ENCODE data around the gene LIX1L. TPM values are rescaled to one million over a fixed set of nuclear protein-coding genes. Genes with fewer than 3 reads are reported as not detected.

Gene LIX1L
- total RNA-seq, 1 experiment from 2014 or later = 0.82 TPM

- ChIA-PET CTCF (interaction anchor here (0.8 to 2.4 kb wide), 6 partner anchors 11 to 120 kb away, joined by 3 to 18 read pairs (median 7); partner anchors contain the start of genes NUDT17 and RBM8A), POLR2A (interaction anchor here (0.6 to 1.9 kb wide), 10 partner anchors 14 to 107 kb away, joined by 3 to 25 read pairs (median 5); partner anchors contain the start of gene RBM8A)
- Histone ChIP-seq H3K36me3 (ENCODE audit: control insufficient read depth, insufficient read depth, low read length) (no peaks in the 10 kb centered on the region), H3K4me3 (ENCODE audit: low read depth, low read length) (peak overlapping the region; percentile 52), H3K4me1 (peaks cover 16% of the 10 kb centered on the region), H3K27me3 (replicated peaks; ENCODE audit: control insufficient read depth, insufficient read depth, low read length) (no peaks in the 10 kb centered on the region; the same call in 1 of the 2 replicates), H3K9me3 (no peaks in the 10 kb centered on the region; the same call in 1 of the 2 replicates)
- H3K27me3 Mint-ChIP-seq (ENCODE audit: insufficient read depth, unreplicated experiment) = peaks cover 3% of the 10 kb centered on the region
- H3K9me3 Mint-ChIP-seq (ENCODE audit: unreplicated experiment) = no peaks in the 10 kb centered on the region
- TF ChIP-seq CTCF (IDR thresholded peaks at IDR 0.05; ENCODE audit: insufficient read depth in 1 of 2, low read depth in 1 of 2, low read length in 1 of 2, severe bottlenecking in 1 of 2, unreplicated experiment in 1 of 2) = no peak
- BruUV-seq (replicated peaks) = no TSS peak
- peaks cover 14% of the 10 kb centered on the region for H3K4me1 Mint-ChIP-seq (ENCODE audit: low read depth, unreplicated experiment)
- DNase-seq = no peak
- intact Hi-C loops (cut with micrococcal nuclease; ENCODE audit: unreplicated experiment) = no loop called here
- no peaks in the 10 kb centered on the region for H3K36me3 Mint-ChIP-seq (ENCODE audit: insufficient read depth, unreplicated experiment)
- peak overlapping the region; percentile 87 for H3K4me3 Mint-ChIP-seq (ENCODE audit: unreplicated experiment)
- peak overlapping the region; percentile 59 for H3K27ac Mint-ChIP-seq (ENCODE audit: unreplicated experiment)
Observed at GRCh38 chr1:145965119-145965744, 7.4 kb upstream of the LIX1L start.

- H3K27me3 ChIP-seq (replicated peaks; ENCODE audit: control insufficient read depth, insufficient read depth, low read length) = no peaks in the 10 kb centered on the region; the same call in 1 of the 2 replicates
- POLR2A ChIA-PET = interaction anchor here (0.6 to 1.9 kb wide), 10 partner anchors 13 to 106 kb away, joined by 3 to 25 read pairs (median 4); partner anchors contain the start of gene RBM8A
- Mint-ChIP-seq H3K27ac (ENCODE audit: unreplicated experiment) (peak within 1 kb of the TSS; percentile 59), H3K4me1 (ENCODE audit: low read depth, unreplicated experiment) (peaks cover 17% of the 10 kb centered on the region), H3K9me3 (ENCODE audit: unreplicated experiment) (no peaks in the 10 kb centered on the region), H3K27me3 (ENCODE audit: insufficient read depth, unreplicated experiment) (peaks cover 5% of the 10 kb centered on the region), H3K4me3 (ENCODE audit: unreplicated experiment) (peak within 1 kb of the TSS; percentile 87), H3K36me3 (ENCODE audit: insufficient read depth, unreplicated experiment) (no peaks in the 10 kb centered on the region)
- CTCF ChIA-PET = interaction anchor here (0.6 to 2.4 kb wide), 9 partner anchors 10 to 119 kb away, joined by 3 to 18 read pairs (median 5); partner anchors contain the start of genes NUDT17 and RBM8A
- intact Hi-C loops (cut with micrococcal nuclease; ENCODE audit: unreplicated experiment) = loop anchor here (1.0 to 5.0 kb wide), 5 partner anchors 32 to 73 kb away; partner anchors contain the start of genes PEX11B and TXNIP
- no peaks in the 10 kb centered on the region; the same call in 1 of the 2 replicates for H3K9me3 ChIP-seq
- no peak for TF ChIP-seq CTCF (IDR thresholded peaks at IDR 0.05; ENCODE audit: insufficient read depth in 1 of 2, low read depth in 1 of 2, low read length in 1 of 2, severe bottlenecking in 1 of 2, unreplicated experiment in 1 of 2)
- DNase-seq = peak; percentile 95 to 97
- H3K36me3 ChIP-seq (ENCODE audit: control insufficient read depth, insufficient read depth, low read length) = no peaks in the 10 kb centered on the region
- peak within 1 kb of the TSS; percentile 52 for H3K4me3 ChIP-seq (ENCODE audit: low read depth, low read length)
- H3K4me1 ChIP-seq = peaks cover 16% of the 10 kb centered on the region
- TSS peak; percentile 90 for BruUV-seq (replicated peaks)
Observed at GRCh38 chr1:145964328-145965118, 6.7 kb upstream of the LIX1L start, which contains the start of the genes ANKRD34A and POLR3GL. TSS of gene ANKRD34A (minus strand) at chr1:145964575. CDS start at chr1:145961759, 2,816 bp downstream. TSS of gene POLR3GL (plus strand) at chr1:145964690. CDS start at chr1:145974866, 10,176 bp downstream.

Data from Caco-2 (cell line).